GM12865 (cell line): ENCODE results near the gene INTS2.

Experiments used
- DNase-seq: peaks from one replicate; pipeline ENCODE4 v3.0.0; 2010; ENCODE audit warnings: low read depth
- H3K4me3 ChIP-seq: 2 replicates; pipeline ENCODE4 v1.5.1; 2011; ENCODE audit warnings: mild to moderate bottlenecking, low read depth, low read length, control low read depth
- TF ChIP-seq, protein P1 (sequence below): IDR thresholded peaks from 2 replicates; pipeline ENCODE4 v1.5.1; 2011; ENCODE audit warnings: low read length, control low read depth, low read depth, inconsistent platforms; ENCODE audit not compliant: insufficient read depth; ENCODE audit errors: missing control alignments

INTS2 gene

GRCh38 chr17:61848896-61849295 is 78.9 kb downstream of the INTS2 start:
- H3K4me3 ChIP-seq = no peak overlapping the region
- TF ChIP-seq, protein P1, sequence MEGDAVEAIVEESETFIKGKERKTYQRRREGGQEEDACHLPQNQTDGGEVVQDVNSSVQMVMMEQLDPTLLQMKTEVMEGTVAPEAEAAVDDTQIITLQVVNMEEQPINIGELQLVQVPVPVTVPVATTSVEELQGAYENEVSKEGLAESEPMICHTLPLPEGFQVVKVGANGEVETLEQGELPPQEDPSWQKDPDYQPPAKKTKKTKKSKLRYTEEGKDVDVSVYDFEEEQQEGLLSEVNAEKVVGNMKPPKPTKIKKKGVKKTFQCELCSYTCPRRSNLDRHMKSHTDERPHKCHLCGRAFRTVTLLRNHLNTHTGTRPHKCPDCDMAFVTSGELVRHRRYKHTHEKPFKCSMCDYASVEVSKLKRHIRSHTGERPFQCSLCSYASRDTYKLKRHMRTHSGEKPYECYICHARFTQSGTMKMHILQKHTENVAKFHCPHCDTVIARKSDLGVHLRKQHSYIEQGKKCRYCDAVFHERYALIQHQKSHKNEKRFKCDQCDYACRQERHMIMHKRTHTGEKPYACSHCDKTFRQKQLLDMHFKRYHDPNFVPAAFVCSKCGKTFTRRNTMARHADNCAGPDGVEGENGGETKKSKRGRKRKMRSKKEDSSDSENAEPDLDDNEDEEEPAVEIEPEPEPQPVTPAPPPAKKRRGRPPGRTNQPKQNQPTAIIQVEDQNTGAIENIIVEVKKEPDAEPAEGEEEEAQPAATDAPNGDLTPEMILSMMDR = no peak
- DNase-seq = no peak

GRCh38 chr17:61848247-61848646 is 79.5 kb downstream of the INTS2 start:
- H3K4me3 ChIP-seq = no peak overlapping the region
- no peak for DNase-seq
- TF ChIP-seq, protein P1 = no peak

DNA sequence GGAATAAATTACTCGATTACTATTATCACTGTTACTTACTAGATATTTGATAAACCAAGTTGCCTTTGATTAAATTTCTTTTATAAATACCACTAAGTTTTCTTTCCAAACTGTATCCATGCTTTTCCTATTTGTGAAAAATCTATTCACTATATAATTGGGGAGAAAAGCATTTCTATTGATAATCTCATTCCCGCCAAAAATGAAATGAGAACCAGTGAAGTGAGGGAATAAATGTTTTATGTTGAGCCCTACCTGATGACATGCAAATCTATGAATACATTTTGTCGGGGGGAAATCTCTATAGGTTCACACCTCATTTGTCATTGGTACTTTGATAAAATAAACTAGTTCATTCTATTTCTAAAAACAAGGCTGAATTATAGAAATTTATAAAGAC is 80.1 kb downstream of the INTS2 start:
- no peak for DNase-seq
- TF ChIP-seq, protein P1 = no peak
- no peak overlapping the region for H3K4me3 ChIP-seq

DNA sequence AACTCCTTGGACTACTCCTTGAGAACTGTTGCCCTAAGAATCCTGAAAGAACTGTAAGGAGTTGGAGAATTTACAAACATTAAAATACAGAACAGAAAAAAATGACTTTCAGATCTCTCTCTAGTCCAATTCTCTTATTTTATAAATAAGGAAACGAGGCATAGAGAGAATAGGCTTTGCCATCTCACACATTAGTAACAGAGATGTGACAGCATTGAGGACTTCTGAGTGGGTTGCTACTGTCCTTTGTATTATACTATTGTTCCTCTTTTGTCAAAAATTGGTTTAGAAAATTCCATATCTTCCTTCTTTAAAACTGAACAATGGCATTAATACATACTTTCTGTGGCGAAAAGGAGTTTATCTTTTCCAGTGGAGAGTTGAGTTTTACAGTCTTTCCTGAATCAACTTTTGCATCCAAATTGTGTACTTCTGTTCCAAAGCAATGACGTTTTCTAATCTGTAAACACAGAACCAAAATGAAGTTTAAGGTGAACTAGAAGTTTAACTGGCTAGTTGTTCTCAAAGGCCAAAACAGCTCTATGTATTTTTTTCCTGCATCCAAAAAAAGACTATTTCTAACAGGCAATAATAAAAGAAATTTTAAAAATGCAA is 80.9 kb downstream of the INTS2 start:
- TF ChIP-seq, protein P1 = no peak
- no peak for DNase-seq
- H3K4me3 ChIP-seq = no peak overlapping the region

DNA sequence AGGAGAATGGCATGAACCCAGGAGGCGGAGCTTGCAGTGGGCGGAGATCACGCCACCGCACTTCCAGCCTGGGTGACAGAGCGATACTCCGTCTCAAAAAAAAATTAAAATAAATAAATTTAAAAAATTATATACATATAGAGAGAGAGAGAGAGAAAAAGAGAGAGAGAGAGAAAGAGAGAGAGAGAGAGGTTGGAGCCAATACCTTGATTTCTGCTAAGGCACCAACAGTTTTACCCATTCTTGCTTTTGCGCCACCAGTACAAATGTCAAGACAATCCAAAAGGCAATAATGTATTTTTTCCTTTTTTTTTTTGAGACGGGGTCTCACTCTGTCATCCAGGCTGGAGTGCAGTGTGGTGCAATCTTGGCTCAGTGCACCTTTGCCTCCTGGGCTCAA is 81.7 kb downstream of the INTS2 start:
- DNase-seq = no peak
- TF ChIP-seq, protein P1 = no peak

DNA sequence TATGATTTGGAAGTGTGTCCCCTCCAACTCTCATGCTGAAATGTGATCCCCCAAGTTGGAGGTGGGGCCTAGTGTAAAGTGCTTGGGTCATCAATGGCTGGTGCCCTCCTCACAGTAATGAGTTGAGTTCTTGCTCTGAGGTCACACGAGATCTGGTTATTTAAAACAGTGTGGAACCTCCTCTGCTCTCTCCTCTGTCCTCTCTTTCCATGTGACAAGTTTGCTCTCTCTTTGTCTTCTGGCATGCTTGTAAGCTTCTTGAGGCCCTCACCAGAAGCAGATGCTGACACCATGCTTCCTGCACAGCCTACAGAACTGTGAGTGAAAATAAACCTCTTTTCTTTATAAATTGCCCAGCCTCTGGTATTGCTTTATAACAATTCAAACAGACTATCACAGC is 84.3 kb downstream of the INTS2 start:
- TF ChIP-seq, protein P1 = no peak
- DNase-seq = no peak
- no peak overlapping the region for H3K4me3 ChIP-seq

More for the DNA sequence above, 81.7 kb downstream of the INTS2 start:
- no peak overlapping the region for H3K4me3 ChIP-seq

- H3K4me3 ChIP-seq = no peak overlapping the region
- DNase-seq = no peak
- TF ChIP-seq, protein P1 = no peak
Observed at GRCh38 chr17:61842899-61843298, 84.9 kb downstream of the INTS2 start.
